ENCODE results near the gene CTNNA3.

Gene CTNNA3

GRCh38 chr10:67033878-67034277 is 662.1 kb downstream of the CTNNA3 start:
- Histone ChIP-seq H3K27me3 (ENCODE audit: low read length) (no peaks in the 10 kb centered on the region), H3K9ac (ENCODE audit: low read length) (no peak overlapping the region)
- no peak for TF ChIP-seq EZH2phosphoT487 (conservative IDR thresholded peaks at IDR 0.05; ENCODE audit: low read length)
- TF ChIP-seq CTCF (IDR thresholded peaks at IDR 0.05; ENCODE audit: insufficient read depth, low read length, poor library complexity, severe bottlenecking) = no peak

GRCh38 chr10:67022099-67022498 is 673.9 kb downstream of the CTNNA3 start:
- no peak overlapping the region for H3K4me2 ChIP-seq (ENCODE audit: low read depth, low read length, poor library complexity, severe bottlenecking)
- no peak overlapping the region for H3K4me3 ChIP-seq (ENCODE audit: insufficient read depth, low read length, poor library complexity, severe bottlenecking)
- no peaks in the 10 kb centered on the region for H3K9me2 ChIP-seq (replicated peaks; ENCODE audit: insufficient read depth, low read length)
- TF ChIP-seq EZH2phosphoT487 (conservative IDR thresholded peaks at IDR 0.05; ENCODE audit: low read length) = no peak
- TF ChIP-seq CTCF (IDR thresholded peaks at IDR 0.05; ENCODE audit: insufficient read depth, low read length, poor library complexity, severe bottlenecking) = no peak
- no peak overlapping the region for H3K9ac ChIP-seq (ENCODE audit: low read length)
- no peaks in the 10 kb centered on the region for H3F3A ChIP-seq (ENCODE audit: insufficient read depth)
- H4K20me1 ChIP-seq (ENCODE audit: low read depth, low read length) = no peaks in the 10 kb centered on the region
- no peaks in the 10 kb centered on the region for H3K9me3 ChIP-seq (ENCODE audit: insufficient read depth, low read length)
- H3K36me3 ChIP-seq (ENCODE audit: low read length) = no peaks in the 10 kb centered on the region
- no peaks in the 10 kb centered on the region for H3K79me2 ChIP-seq (ENCODE audit: insufficient read depth, low read length)
- no peak overlapping the region for H3K27ac ChIP-seq (ENCODE audit: low read depth, low read length)
- H3K27me3 ChIP-seq (ENCODE audit: low read length) = no peaks in the 10 kb centered on the region
- H2AFZ ChIP-seq (ENCODE audit: low read depth, low read length, severe bottlenecking) = no peak overlapping the region

More at GRCh38 chr10:67033878-67034277, 662.1 kb downstream of the CTNNA3 start:
- H4K20me1 ChIP-seq (ENCODE audit: low read depth, low read length) = no peaks in the 10 kb centered on the region
- H3F3A ChIP-seq (ENCODE audit: insufficient read depth) = no peaks in the 10 kb centered on the region
- no peaks in the 10 kb centered on the region for H3K36me3 ChIP-seq (ENCODE audit: low read length)
- no peak overlapping the region for H3K27ac ChIP-seq (ENCODE audit: low read depth, low read length)
- no peaks in the 10 kb centered on the region for H3K79me2 ChIP-seq (ENCODE audit: insufficient read depth, low read length)
- no peaks in the 10 kb centered on the region for H3K9me3 ChIP-seq (ENCODE audit: insufficient read depth, low read length)
- no peak overlapping the region for H2AFZ ChIP-seq (ENCODE audit: low read depth, low read length, severe bottlenecking)
- H3K4me3 ChIP-seq (ENCODE audit: insufficient read depth, low read length, poor library complexity, severe bottlenecking) = no peak overlapping the region
- H3K4me2 ChIP-seq (ENCODE audit: low read depth, low read length, poor library complexity, severe bottlenecking) = no peak overlapping the region
- H3K9me2 ChIP-seq (replicated peaks; ENCODE audit: insufficient read depth, low read length) = no peaks in the 10 kb centered on the region

- Histone ChIP-seq H4K20me1 (ENCODE audit: low read depth, low read length) (no peaks in the 10 kb centered on the region), H3K79me2 (ENCODE audit: insufficient read depth, low read length) (no peaks in the 10 kb centered on the region), H3K9me2 (replicated peaks; ENCODE audit: insufficient read depth, low read length) (no peaks in the 10 kb centered on the region), H3K27me3 (ENCODE audit: low read length) (no peaks in the 10 kb centered on the region), H3K9ac (ENCODE audit: low read length) (no peak overlapping the region), H3K27ac (ENCODE audit: low read depth, low read length) (no peak overlapping the region), H3K36me3 (ENCODE audit: low read length) (no peaks in the 10 kb centered on the region), H3K4me3 (ENCODE audit: insufficient read depth, low read length, poor library complexity, severe bottlenecking) (no peak overlapping the region), H3K9me3 (ENCODE audit: insufficient read depth, low read length) (no peaks in the 10 kb centered on the region), H2AFZ (ENCODE audit: low read depth, low read length, severe bottlenecking) (no peak overlapping the region), H3F3A (ENCODE audit: insufficient read depth) (no peaks in the 10 kb centered on the region), H3K4me2 (ENCODE audit: low read depth, low read length, poor library complexity, severe bottlenecking) (no peak overlapping the region)
- TF ChIP-seq EZH2phosphoT487 (conservative IDR thresholded peaks at IDR 0.05; ENCODE audit: low read length) = no peak
Observed at GRCh38 chr10:67017218-67017617, 678.8 kb downstream of the CTNNA3 start.

GRCh38 chr10:67015225-67015624 is 680.8 kb downstream of the CTNNA3 start:
- no peak overlapping the region for H2AFZ ChIP-seq (ENCODE audit: low read depth, low read length, severe bottlenecking)
- H3K27ac ChIP-seq (ENCODE audit: low read depth, low read length) = no peak overlapping the region
- TF ChIP-seq EZH2phosphoT487 (conservative IDR thresholded peaks at IDR 0.05; ENCODE audit: low read length) (no peak), CTCF (IDR thresholded peaks at IDR 0.05; ENCODE audit: insufficient read depth, low read length, poor library complexity, severe bottlenecking) (no peak)
- H3K79me2 ChIP-seq (ENCODE audit: insufficient read depth, low read length) = no peaks in the 10 kb centered on the region
- H3K36me3 ChIP-seq (ENCODE audit: low read length) = no peaks in the 10 kb centered on the region
- H3K4me2 ChIP-seq (ENCODE audit: low read depth, low read length, poor library complexity, severe bottlenecking) = no peak overlapping the region
- no peak overlapping the region for H3K4me3 ChIP-seq (ENCODE audit: insufficient read depth, low read length, poor library complexity, severe bottlenecking)
- H3K9ac ChIP-seq (ENCODE audit: low read length) = no peak overlapping the region
- H3K9me2 ChIP-seq (replicated peaks; ENCODE audit: insufficient read depth, low read length) = no peaks in the 10 kb centered on the region
- no peaks in the 10 kb centered on the region for H3K9me3 ChIP-seq (ENCODE audit: insufficient read depth, low read length)
- no peaks in the 10 kb centered on the region for H3K27me3 ChIP-seq (ENCODE audit: low read length)
- H3F3A ChIP-seq (ENCODE audit: insufficient read depth) = no peaks in the 10 kb centered on the region
- H4K20me1 ChIP-seq (ENCODE audit: low read depth, low read length) = no peaks in the 10 kb centered on the region
